Glomerular visceral epithelial cell (primary cell): ENCODE data around the gene DTNBP1.
A peak's percentile ranks its signal among the peaks of the same experiment; 100 is the strongest.
"Not testable (repeated sequence)": the region's sequence is repeated elsewhere in the genome, so short reads cannot be mapped to it uniquely, and the experiment has no call there.

Experiments used
- DNase-seq: peaks from one replicate; pipeline ENCODE4 v3.0.0-alpha.2; 2016; ENCODE audit errors: extremely low spot score

DTNBP1 gene

DNA sequence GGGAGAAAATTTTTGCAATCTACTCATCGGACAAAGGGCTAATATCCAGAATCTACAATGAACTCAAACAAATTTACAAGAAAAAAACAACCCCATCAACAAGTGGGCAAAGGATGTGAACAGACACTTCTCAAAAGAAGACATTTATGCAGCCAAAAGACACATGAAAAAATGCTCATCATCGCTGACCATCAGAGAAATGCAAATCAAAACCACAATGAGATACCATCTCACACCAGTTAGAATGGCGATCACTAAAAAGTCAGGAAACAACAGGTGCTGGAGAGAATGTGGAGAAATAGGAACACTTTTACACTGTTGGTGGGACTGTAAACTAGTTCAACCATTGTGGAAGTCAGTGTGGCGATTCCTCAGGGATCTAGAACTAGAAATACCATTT, 4.1 kb upstream of the DTNBP1 start:
- DNase-seq, result not testable (repeated sequence)

- no peak for DNase-seq
Measured at GRCh38 chr6:15665237-15665636, 2.4 kb upstream of the DTNBP1 start.

DNA sequence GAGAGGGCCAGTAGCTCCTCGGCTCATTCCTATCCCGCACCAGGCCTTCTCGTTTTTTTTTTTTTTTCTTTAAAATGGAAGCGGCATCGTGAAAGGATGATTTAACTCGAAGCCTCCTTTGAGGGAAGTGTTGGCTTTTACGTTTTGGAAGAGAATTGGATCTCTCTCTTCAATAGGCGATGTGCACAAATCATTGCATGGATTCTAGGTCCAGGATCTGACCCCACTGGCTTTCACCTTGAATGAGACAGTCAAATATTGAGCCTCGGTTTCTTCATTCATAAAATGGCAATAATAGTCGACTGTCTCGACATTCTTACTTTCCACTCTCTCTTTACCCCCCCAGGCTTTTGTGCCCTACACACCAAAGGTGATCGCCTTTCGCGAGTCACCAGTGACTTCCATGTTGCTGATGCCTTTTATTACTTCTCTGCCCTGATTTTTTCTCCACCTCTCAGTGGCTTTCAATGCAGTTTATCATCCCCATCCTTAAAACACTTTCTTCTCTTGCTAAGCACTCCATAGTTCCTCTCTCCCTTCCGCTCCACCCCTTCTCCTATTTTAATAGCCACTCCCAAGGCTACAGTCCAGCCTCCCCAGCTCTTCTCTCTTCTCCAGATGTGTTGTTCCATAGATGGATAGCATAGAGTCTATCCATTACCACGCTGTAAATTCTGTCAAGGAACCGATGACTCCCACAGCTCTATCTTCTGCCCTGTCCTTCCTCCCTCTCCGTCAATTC, 473 bp upstream of the DTNBP1 start:
- no peak for DNase-seq

GRCh38 chr6:15661853-15662325, 939 bp downstream of the DTNBP1 start:
- DNase-seq, result no peak

- DNase-seq, result no peak
Measured at GRCh38 chr6:15659181-15659580, 3.6 kb downstream of the DTNBP1 start.

DNA sequence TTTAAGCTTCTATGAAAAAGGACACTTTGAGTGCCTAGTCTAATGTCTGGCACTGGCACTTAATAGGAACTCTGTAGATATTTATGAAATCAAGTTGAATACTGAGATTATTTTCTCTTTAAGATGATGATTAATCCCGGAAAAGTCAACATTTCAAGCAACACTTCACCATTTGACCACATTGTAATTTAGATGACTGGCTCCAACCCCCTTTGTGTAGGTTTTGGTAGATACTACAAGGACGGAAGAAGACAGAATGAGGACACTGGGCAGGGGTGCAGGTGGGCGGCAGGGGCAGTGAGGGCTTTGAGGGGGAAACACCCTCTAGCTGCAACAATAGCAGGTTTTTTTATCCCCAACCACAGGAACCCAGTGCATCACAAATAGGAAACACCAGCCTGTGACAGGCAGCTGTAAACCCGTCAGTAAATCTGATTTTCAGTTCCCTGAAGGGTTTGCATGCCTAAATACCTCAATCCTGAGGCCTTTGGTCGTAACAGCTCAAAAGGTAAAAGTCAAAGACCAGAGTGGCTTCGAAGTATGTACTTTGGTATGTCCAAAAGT, 4.6 kb downstream of the DTNBP1 start:
- no peak for DNase-seq

DNA sequence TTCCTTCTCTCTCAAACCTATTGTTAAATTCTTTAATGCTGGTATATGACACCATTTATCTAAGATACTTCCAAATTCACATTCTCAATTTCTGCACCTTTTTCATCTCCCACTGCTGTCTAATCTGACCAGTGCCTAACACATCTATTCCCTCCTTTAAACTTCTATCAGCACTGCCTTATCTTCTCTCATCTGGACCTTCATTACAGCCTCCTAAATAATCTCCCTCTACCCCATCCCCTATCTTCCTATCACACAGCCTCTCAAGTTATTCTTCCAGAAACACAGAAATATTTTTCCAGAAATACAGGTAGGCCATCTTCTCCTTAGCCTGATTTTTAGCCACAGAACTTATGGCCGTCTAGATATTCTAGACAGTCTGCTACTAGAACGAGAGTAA, 5.5 kb downstream of the DTNBP1 start:
- no peak for DNase-seq

GRCh38 chr6:15656145-15656544, 6.7 kb downstream of the DTNBP1 start:
- no peak for DNase-seq

DNA sequence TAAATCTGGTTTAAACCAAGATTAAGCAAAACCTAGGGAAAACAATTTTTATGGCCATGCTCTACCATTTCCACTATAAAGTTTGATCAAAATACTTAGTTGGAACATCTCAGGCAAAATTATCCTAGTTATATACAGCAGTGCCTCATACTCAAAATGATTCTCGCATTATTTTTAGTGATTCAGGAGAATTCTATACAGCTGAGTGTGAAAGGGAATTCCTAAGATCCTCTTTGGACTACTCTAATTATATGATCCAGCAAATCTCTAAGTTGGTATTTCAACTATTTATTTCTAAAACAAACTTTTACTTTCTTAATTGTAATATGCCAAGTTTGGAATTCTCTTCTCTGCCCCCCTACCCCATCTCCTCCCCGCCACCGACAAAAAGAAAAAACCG, 8.6 kb downstream of the DTNBP1 start:
- DNase-seq, result no peak

DNA sequence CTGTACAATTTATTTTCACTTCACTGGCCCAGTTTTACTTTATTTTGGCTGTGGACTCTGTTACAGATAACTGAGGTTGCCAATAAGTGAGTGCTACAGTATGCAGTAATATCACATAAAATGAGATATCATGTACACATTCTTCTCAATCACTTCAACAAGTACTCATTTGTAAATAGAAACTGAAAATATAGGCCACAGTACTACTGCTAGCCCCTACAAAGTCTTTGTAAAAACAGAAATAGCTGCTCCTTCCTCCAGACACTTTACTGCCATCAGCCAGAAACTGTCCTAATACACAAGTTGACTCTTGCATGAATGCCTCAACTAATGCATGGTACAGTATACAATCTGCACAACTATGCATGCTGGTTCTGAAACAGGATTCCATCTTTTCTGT, 9.2 kb downstream of the DTNBP1 start:
- no peak for DNase-seq

GRCh38 chr6:15650004-15650559, 12.7 kb downstream of the DTNBP1 start:
- not testable (repeated sequence) for DNase-seq

GRCh38 chr6:15644904-15645303, 17.9 kb downstream of the DTNBP1 start:
- DNase-seq, result no peak

DNA sequence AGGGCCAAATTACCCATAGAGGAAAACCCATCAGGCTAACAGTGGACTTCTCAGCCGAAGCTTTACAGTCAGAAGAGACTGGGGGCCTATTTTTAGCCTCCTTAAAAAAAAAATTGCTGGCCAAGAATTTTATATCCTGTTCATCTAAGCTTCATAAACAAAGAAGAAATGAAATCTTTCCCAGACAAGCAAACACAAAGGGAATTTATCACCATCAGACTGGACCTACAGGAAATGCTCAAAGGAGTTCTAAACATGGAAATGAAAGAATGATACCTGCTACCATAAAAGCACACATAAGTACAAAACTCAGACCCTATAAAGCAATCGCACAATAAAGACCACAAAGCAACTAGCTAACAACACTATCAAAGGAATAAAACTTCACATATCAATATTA, 19.3 kb downstream of the DTNBP1 start:
- no peak for DNase-seq

GRCh38 chr6:15642276-15642675, 20.6 kb downstream of the DTNBP1 start:
- no peak for DNase-seq

GRCh38 chr6:15638373-15638772, 24.5 kb downstream of the DTNBP1 start:
- no peak for DNase-seq

- no peak for DNase-seq
Measured at GRCh38 chr6:15631432-15631831, 31.4 kb downstream of the DTNBP1 start.

DNA sequence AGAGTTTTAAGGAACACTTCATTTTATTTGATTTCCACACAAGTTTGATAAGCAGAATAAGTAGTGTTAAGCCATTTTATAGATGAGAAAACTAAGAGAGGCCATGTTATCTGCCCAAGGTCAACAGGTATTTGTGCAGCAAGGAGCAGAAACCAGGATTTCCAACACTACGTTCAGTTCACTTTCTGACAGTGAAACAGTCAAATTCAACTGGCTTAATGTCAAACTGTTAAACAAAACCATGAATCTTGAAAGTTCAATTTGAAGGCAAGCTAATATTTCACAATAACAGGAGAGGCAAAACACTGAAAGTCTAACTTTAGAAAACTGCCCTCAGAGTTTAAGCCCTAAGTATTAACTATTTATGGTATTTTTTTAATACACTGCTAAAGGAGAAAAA, 32.6 kb downstream of the DTNBP1 start:
- DNase-seq, result no peak

DNA sequence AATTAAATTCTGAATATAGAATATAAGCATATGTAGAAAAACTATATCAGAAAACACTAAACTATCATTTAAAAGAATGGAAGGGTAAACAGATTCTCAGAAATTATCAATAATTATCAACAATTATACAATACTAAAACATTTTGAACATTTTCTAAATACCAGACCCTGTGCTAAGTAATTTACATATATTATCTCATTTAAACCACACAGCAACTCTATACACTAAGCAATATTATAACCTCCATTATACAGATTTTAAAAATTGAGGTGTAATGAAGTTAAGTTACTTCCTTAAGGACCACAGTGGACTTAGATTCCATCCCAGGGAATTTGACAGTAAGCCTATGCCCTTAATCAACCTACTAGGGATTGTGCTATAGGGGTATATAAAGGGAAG, 33.3 kb downstream of the DTNBP1 start:
- no peak for DNase-seq

DNA sequence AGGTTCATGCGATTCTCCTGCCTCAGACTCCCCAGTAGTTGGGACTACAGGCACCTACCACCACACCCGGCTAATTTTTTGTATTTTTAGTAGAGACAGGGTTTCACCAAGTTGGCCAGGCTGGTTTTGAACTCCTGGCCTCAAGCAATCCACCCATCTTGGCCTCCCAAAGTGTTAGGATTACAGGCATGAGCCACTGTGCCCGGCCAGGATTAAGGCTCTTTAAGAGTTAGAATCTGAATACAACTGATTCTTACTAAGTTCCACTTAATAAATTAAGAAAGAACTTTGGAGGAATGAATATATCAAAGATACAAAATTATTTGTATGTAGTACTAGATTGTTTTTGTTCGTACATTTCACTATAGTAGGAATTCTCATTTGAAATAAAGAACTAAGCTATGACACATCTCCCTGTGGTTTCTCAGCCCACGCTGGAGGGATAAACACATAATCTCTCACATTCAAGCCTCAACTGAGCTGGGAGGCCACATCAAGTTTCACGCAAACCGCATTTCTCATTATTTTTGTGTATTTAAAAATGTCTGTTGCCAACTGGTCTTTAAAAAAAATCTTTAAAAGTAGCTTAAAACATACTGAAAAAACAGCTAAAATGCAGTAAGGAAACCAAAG, 34.2 kb downstream of the DTNBP1 start:
- DNase-seq, result peak; percentile 58

DNA sequence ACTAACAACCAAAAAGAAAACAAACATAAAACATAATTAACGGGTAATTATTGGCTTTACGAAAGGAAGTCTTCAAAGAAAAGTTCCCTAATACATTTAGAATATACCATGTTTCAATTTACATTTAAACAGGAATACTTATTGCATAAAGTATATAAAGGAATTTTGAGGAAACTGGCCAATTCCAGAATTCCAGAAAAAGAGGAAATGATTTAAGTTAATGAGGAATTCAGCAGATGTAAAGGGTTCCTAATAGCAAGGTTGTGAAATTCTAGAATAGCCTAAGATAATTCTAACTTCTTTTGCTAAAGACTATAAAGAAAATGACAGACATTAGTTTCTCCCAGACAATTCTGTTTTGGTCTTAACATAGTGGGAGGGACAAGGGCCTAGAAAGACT, 35.0 kb downstream of the DTNBP1 start:
- no peak for DNase-seq

DNA sequence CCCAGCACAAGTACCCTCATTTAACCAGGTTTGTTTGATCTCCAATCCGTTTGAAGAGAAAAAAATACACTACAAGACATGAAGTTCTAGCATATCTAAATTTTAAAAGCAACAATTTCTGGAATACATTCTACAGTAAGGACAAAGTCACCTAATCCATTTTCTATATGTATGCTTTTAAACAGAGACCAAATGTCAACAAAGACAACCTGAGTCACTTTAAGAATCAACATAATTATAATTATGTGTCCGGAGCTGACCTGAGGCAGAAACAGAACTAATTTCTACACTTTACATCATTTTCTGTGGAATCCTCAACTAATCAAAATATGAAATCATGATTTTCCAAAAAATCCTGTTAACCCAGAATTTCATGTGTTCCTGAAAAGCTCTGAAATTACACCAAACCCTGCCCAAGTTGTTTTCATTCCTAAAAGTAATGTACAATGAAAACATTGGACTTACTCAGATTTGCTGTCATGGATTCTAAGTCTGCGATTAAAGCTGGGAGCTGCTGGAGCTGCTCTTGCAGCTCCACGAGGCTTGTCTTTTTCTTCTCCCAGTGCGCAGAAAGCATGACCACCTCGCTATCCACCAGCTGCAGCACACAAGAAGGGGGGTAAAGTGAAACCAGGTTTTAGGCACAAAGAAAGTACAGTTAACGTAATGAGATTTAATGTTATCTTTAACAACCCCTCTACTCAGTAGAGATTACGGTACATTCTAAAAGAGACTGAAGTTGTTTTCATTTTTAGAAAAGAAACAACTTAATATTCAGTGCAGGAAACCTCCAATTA, 35.8 kb downstream of the DTNBP1 start:
- DNase-seq, result no peak

DNA sequence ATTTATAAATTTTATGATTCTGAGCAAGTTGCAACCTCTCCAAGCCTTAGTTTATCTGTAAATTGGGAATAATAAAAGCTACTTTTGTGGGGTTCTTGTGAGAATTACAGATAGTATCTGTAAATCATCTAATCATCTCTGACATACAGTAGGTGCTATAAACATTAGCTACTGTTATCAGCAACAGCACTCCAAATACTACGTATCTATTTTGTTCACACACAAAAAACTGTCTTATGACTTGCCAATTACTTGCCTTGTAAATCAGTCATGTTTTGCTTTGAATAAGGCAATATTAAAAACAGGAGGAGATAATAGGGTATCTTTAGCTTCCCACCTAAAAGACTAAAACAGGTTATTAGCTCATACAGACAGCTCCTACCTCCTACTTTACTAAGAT, 36.7 kb downstream of the DTNBP1 start:
- DNase-seq, result no peak
